Endothelial cell (in vitro differentiated cells): ENCODE measurements around the gene SUMO4. TPM values are rescaled to one million over a fixed set of nuclear protein-coding genes. Genes with fewer than 3 reads are reported as not detected.

Experiments used
- DNase-seq: peaks from one replicate; pipeline ENCODE4 v3.0.0; 2021; ENCODE audit warnings: low spot score
- H3K27ac Mint-ChIP-seq: one replicate; pipeline ENCODE4 v1.8.0; 2021; ENCODE audit warnings: mixed read lengths, inconsistent platforms; ENCODE audit not compliant: unreplicated experiment
- H3K27me3 Mint-ChIP-seq: one replicate; pipeline ENCODE4 v1.8.0; 2021; ENCODE audit warnings: mild to moderate bottlenecking, moderate library complexity, mixed read lengths, inconsistent platforms; ENCODE audit not compliant: unreplicated experiment
- H3K36me3 Mint-ChIP-seq: one replicate; pipeline ENCODE4 v1.8.0; 2021; ENCODE audit warnings: mild to moderate bottlenecking, low read depth, mixed read lengths, inconsistent platforms; ENCODE audit not compliant: unreplicated experiment
- H3K4me1 Mint-ChIP-seq: one replicate; pipeline ENCODE4 v1.8.0; 2021; ENCODE audit warnings: mild to moderate bottlenecking, mixed read lengths, inconsistent platforms; ENCODE audit not compliant: unreplicated experiment
- H3K4me3 Mint-ChIP-seq: one replicate; pipeline ENCODE4 v1.8.0; 2021; ENCODE audit warnings: mild to moderate bottlenecking, mixed read lengths, inconsistent platforms; ENCODE audit not compliant: unreplicated experiment
- H3K9me3 Mint-ChIP-seq: one replicate; pipeline ENCODE4 v1.8.0; 2021; ENCODE audit warnings: mixed read lengths, inconsistent platforms; ENCODE audit not compliant: unreplicated experiment
- CTCF ChIP-seq: fragments of 200-600 bp; sonication (generic); IDR thresholded peaks from one replicate; pipeline ENCODE4 v1.5.0; 2021; ENCODE audit warnings: antibody characterized with exemption; ENCODE audit not compliant: unreplicated experiment
- total RNA-seq: library from RNA; stranded (reverse); fragmentation: NEBNext Ultra II Directional; extraction: Animal tissue kit (Norgen Biotek cat#: 25700); gene quantifications from one replicate; pipeline ENCODE4 v1.2.1, GENCODE V29; 2021; ENCODE audit not compliant: unreplicated experiment

Gene SUMO4
- total RNA-seq, 1 donor from 2014 or later = 4.8 TPM

- no peak for DNase-seq
- no peaks in the 10 kb centered on the region for H3K27me3 Mint-ChIP-seq
- H3K9me3 Mint-ChIP-seq = no peaks in the 10 kb centered on the region
- TF ChIP-seq CTCF = no peak
- H3K27ac Mint-ChIP-seq = no peak overlapping the region
- H3K4me3 Mint-ChIP-seq = no peak overlapping the region
- peaks cover 9% of the 10 kb centered on the region for H3K36me3 Mint-ChIP-seq
- peaks cover 24% of the 10 kb centered on the region for H3K4me1 Mint-ChIP-seq
These were observed 33.7 kb upstream of the SUMO4 start for GRCh38 chr6:149366267-149366921.

- Mint-ChIP-seq H3K27me3 (no peaks in the 10 kb centered on the region), H3K36me3 (peaks cover 7% of the 10 kb centered on the region), H3K4me1 (peaks cover 16% of the 10 kb centered on the region), H3K9me3 (no peaks in the 10 kb centered on the region), H3K27ac (no peak overlapping the region), H3K4me3 (no peak overlapping the region)
- TF ChIP-seq CTCF = no peak
- no peak for DNase-seq
These were observed 32.0 kb upstream of the SUMO4 start for GRCh38 chr6:149368065-149368464.

GRCh38 chr6:149371154-149371553 lies 28.9 kb upstream of the SUMO4 start:
- TF ChIP-seq CTCF = no peak
- DNase-seq = no peak
- H3K27ac Mint-ChIP-seq = peak overlapping the region; percentile 20
- H3K27me3 Mint-ChIP-seq = no peaks in the 10 kb centered on the region
- H3K36me3 Mint-ChIP-seq = peaks cover 7% of the 10 kb centered on the region
- peaks cover 7% of the 10 kb centered on the region for H3K4me1 Mint-ChIP-seq
- H3K4me3 Mint-ChIP-seq = no peak overlapping the region
- H3K9me3 Mint-ChIP-seq = no peaks in the 10 kb centered on the region

- Mint-ChIP-seq H3K36me3 (peaks cover 11% of the 10 kb centered on the region), H3K9me3 (no peaks in the 10 kb centered on the region), H3K27ac (no peak overlapping the region), H3K27me3 (no peaks in the 10 kb centered on the region), H3K4me3 (no peak overlapping the region), H3K4me1 (peaks cover 7% of the 10 kb centered on the region)
- no peak for DNase-seq
- TF ChIP-seq CTCF = no peak
These were observed 28.0 kb upstream of the SUMO4 start for GRCh38 chr6:149372062-149372461.

- Mint-ChIP-seq H3K9me3 (no peaks in the 10 kb centered on the region), H3K4me1 (peaks cover 7% of the 10 kb centered on the region), H3K27ac (peak overlapping the region; percentile 12), H3K36me3 (peaks cover 17% of the 10 kb centered on the region), H3K4me3 (no peak overlapping the region), H3K27me3 (no peaks in the 10 kb centered on the region)
- no peak for DNase-seq
- TF ChIP-seq CTCF = no peak
These were observed 26.6 kb upstream of the SUMO4 start for GRCh38 chr6:149373511-149373910.
